ENCODE measurements around the gene DNM2. TPM values are rescaled to one million over a fixed set of nuclear protein-coding genes. Genes with fewer than 3 reads are reported as not detected.
A peak's percentile ranks its signal among the peaks of the same experiment; 100 is the strongest.

The DNM2 gene
- total and polyA plus RNA-seq, 9 of the 15 experiments (the other 6 are each of a cell fraction or from before 2014, with no cell fraction given), result 2.2 to 161 (median 72.6) TPM

DNA sequence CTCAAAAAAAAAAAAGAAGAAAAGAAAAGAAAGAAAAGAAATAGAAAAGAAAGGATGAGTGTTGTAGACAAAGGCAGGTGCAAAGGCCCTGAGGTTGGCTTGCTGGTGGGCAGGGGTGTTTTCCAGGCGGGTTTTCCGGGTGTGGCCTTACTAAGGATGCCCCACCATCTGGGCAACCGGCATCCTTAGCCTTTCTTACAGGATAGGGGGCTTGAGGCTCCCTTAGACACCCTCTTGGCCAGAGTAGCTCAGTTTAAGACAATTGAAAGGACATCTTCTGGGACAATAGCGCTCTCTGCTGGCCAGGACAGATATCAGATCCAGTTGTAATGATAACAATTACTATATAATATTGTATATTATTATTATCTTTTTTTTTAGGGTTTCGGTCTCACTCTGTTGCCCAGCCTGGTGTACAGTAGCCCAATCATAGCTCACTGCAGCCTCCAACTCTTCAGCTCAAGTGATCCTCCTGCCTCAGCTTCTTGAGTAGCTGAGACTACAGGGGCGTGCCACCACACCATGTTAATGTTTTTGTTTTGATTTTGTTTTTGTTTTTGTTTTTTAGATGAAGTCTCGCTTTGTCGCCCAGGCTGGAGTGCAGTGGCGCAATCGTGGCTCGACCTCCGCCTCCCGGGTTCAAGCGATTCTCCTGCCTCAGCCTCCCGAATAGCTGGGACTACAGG is 18.1 kb upstream of the DNM2 start (continued):
- TF ChIP-seq, protein P1, sequence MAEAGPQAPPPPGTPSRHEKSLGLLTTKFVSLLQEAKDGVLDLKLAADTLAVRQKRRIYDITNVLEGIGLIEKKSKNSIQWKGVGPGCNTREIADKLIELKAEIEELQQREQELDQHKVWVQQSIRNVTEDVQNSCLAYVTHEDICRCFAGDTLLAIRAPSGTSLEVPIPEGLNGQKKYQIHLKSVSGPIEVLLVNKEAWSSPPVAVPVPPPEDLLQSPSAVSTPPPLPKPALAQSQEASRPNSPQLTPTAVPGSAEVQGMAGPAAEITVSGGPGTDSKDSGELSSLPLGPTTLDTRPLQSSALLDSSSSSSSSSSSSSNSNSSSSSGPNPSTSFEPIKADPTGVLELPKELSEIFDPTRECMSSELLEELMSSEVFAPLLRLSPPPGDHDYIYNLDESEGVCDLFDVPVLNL (CRISPR knock-in tag; IDR thresholded peaks at IDR 0.05; ENCODE audit: low read depth), result no peak
- TF ChIP-seq, protein P2, sequence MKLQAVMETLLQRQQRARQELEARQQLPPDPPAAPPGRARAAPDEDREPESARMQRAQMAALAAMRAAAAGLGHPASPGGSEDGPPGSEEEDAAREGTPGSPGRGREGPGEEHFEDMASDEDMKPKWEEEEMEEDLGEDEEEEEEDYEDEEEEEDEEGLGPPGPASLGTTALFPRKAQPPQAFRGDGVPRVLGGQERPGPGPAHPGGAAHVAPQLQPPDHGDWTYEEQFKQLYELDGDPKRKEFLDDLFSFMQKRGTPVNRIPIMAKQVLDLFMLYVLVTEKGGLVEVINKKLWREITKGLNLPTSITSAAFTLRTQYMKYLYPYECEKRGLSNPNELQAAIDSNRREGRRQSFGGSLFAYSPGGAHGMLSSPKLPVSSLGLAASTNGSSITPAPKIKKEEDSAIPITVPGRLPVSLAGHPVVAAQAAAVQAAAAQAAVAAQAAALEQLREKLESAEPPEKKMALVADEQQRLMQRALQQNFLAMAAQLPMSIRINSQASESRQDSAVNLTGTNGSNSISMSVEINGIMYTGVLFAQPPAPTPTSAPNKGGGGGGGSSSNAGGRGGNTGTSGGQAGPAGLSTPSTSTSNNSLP (IDR thresholded peaks at IDR 0.05; ENCODE audit: borderline replicate concordance, low read depth, low read length), result peak; percentile 91
- TF ChIP-seq KLF1 (tag; IDR thresholded peaks at IDR 0.05) (no peak), KDM1A (IDR thresholded peaks at IDR 0.05) (peak; percentile 17 to 53; a peak in 2 of 4 replicates), TARDBP (IDR thresholded peaks at IDR 0.05) (no peak), RBM25 (IDR thresholded peaks at IDR 0.05; ENCODE audit: low read depth, low read length, severe bottlenecking) (peak; percentile 96), FOXA3 (CRISPR knock-in tag; conservative IDR thresholded peaks at IDR 0.05 in 1 of 2, IDR thresholded peaks at IDR 0.05 in 1 of 2) (peak; percentile 89 to 99), SMARCA5 (IDR thresholded peaks at IDR 0.05) (peak; percentile 65), RAD21 (CRISPR knock-in tag; conservative IDR thresholded peaks at IDR 0.05 in 1 of 2, IDR thresholded peaks at IDR 0.05 in 1 of 2) (peak; percentile 71 to 79), PTBP1 (IDR thresholded peaks at IDR 0.05; ENCODE audit: low read depth, low read length) (0 out of 2 replicates have a peak, but pooled peaks have one; percentile 68), CTBP1 (IDR thresholded peaks at IDR 0.05; ENCODE audit: borderline replicate concordance) (no peak), DDX20 (tag; IDR thresholded peaks at IDR 0.05; ENCODE audit: low read depth) (no peak), BCOR (IDR thresholded peaks at IDR 0.05) (peak; percentile 90), CHD4 (IDR thresholded peaks at IDR 0.05; ENCODE audit: insufficient read depth, insufficient replicate concordance, low read depth, low read length, poor library complexity, severe bottlenecking) (no peak)
- TF ChIP-seq, protein P3, sequence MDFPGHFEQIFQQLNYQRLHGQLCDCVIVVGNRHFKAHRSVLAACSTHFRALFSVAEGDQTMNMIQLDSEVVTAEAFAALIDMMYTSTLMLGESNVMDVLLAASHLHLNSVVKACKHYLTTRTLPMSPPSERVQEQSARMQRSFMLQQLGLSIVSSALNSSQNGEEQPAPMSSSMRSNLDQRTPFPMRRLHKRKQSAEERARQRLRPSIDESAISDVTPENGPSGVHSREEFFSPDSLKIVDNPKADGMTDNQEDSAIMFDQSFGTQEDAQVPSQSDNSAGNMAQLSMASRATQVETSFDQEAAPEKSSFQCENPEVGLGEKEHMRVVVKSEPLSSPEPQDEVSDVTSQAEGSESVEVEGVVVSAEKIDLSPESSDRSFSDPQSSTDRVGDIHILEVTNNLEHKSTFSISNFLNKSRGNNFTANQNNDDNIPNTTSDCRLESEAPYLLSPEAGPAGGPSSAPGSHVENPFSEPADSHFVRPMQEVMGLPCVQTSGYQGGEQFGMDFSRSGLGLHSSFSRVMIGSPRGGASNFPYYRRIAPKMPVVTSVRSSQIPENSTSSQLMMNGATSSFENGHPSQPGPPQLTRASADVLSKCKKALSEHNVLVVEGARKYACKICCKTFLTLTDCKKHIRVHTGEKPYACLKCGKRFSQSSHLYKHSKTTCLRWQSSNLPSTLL (IDR thresholded peaks at IDR 0.05), result no peak
- TF ChIP-seq, protein P4, sequence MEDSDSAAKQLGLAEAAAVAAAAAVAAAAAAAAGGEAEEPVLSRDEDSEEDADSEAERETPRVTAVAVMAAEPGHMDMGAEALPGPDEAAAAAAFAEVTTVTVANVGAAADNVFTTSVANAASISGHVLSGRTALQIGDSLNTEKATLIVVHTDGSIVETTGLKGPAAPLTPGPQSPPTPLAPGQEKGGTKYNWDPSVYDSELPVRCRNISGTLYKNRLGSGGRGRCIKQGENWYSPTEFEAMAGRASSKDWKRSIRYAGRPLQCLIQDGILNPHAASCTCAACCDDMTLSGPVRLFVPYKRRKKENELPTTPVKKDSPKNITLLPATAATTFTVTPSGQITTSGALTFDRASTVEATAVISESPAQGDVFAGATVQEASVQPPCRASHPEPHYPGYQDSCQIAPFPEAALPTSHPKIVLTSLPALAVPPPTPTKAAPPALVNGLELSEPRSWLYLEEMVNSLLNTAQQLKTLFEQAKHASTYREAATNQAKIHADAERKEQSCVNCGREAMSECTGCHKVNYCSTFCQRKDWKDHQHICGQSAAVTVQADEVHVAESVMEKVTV (CRISPR knock-in tag; IDR thresholded peaks at IDR 0.05), result peak; percentile 60; the same call in 1 of the 2 replicates
- TF ChIP-seq, protein P5, sequence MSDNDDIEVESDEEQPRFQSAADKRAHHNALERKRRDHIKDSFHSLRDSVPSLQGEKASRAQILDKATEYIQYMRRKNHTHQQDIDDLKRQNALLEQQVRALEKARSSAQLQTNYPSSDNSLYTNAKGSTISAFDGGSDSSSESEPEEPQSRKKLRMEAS (CRISPR knock-in tag; IDR thresholded peaks at IDR 0.05), result no peak
- TF ChIP-seq, protein P6, sequence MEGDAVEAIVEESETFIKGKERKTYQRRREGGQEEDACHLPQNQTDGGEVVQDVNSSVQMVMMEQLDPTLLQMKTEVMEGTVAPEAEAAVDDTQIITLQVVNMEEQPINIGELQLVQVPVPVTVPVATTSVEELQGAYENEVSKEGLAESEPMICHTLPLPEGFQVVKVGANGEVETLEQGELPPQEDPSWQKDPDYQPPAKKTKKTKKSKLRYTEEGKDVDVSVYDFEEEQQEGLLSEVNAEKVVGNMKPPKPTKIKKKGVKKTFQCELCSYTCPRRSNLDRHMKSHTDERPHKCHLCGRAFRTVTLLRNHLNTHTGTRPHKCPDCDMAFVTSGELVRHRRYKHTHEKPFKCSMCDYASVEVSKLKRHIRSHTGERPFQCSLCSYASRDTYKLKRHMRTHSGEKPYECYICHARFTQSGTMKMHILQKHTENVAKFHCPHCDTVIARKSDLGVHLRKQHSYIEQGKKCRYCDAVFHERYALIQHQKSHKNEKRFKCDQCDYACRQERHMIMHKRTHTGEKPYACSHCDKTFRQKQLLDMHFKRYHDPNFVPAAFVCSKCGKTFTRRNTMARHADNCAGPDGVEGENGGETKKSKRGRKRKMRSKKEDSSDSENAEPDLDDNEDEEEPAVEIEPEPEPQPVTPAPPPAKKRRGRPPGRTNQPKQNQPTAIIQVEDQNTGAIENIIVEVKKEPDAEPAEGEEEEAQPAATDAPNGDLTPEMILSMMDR (IDR thresholded peaks at IDR 0.05 in 2 of 3, conservative IDR thresholded peaks at IDR 0.05 in 1 of 3; ENCODE audit: insufficient read depth in 2 of 3, low read depth in 1 of 3, low read length in 3 of 3), result peak in 2 of 3 experiments; percentile 68 to 82; a peak in 5 of 6 replicates
